Esophagus muscularis mucosa (tissue), 4 donors: ENCODE measurements around the gene CLIC1.

ENCODE experiments used
- CTCF ChIP-seq, 3 experiments: fragments of 200-600 bp in 2 of 3; fragments of 450-650 bp in 1 of 3; sonication (generic) in 2 of 3; IDR thresholded peaks; one replicate each; pipeline ENCODE4 v1.5.1; 2017 to 2019; ENCODE audit warnings: antibody characterized with exemption in 3 of 3, mild to moderate bottlenecking in 2 of 3, moderate library complexity in 1 of 3
- EP300 ChIP-seq: sonication (generic); formaldehyde crosslinking; IDR thresholded peaks from one replicate; pipeline ENCODE4 v1.6.1; 2017; ENCODE audit warnings: antibody characterized with exemption
- POLR2A ChIP-seq: fragments of 450-650 bp; IDR thresholded peaks from one replicate; pipeline ENCODE4 v1.6.1; 2017; ENCODE audit warnings: antibody characterized with exemption, moderate library complexity, mild to moderate bottlenecking, low read depth
- POLR2AphosphoS5 ChIP-seq, 2 donors: sonication (generic); formaldehyde crosslinking; IDR thresholded peaks; one replicate each; pipeline ENCODE4 v1.6.1; 2017; ENCODE audit warnings: antibody characterized with exemption in 2 of 2

- TF ChIP-seq CTCF (IDR thresholded peaks at IDR 0.05) (no peak), POLR2A (no peak), POLR2AphosphoS5 (IDR thresholded peaks at IDR 0.05) (no peak), EP300 (no peak)
Measured at GRCh38 chr6:31744422-31744821, 8.1 kb upstream of the CLIC1 start.
